ENCODE measurements around the gene RIOK3.
"Not testable (repeated sequence)": the region's sequence is repeated elsewhere in the genome, so short reads cannot be mapped to it uniquely, and the experiment has no call there.

Gene RIOK3

GRCh38 chr18:23451491-23451890, 1.6 kb upstream of the RIOK3 start:
- no peak for DNase-seq (ENCODE audit: low read depth)

DNA sequence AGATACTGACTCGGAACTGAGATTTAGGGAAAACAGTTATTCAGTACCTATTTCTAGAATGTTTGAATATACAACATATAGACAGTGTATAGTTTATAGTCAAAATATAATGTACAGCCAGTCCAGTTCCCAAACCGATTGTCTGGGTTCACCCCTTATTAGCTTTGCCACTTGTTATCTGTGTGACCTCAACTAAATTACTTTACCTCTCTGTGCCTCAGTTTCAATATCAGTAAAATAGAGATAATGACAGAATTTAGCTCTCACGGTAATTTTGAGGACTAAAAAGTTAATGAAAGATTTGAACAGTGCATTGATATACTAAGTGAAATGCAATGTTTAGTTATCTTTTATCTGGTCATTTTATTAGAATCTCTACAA, 750 bp upstream of the RIOK3 start:
- no peak for DNase-seq (ENCODE audit: low read depth)

DNA sequence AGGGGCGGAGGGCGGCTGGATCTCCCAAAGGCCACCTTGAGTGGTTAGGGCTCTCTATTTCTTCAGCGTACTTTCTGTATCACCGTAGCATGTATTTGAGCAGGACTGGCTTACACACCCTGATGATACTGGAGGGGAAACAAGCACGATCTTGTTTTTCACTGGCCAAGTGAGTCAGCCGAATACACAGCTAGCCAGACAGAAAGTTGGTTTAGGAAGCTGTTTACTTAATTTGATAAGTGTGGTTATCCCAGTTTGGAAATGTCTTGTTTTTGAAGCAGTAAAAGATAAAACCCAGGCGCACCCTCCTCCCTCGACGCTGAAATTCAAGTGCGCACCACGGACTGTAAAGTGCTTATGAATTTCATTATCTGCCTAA, 582 bp downstream of the RIOK3 start:
- DNase-seq (ENCODE audit: low read depth) = no peak

DNA sequence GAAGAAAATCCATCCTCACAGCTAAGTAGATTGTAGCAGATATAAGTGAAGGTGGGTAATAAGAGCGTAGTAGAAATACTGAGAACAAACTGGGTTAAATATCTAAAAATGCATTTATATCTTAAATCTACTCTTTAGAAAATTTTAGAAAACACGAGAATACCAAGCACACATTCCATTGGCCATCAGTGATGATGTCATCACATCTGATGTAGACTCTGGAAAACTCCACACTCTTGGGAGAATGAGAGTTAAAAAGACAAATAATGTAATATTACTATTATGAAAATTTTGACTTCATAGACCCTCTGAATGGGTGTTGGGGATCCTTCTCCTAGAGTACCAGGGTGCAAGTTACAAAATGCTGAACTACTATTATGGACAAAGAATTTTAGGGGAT, 3.7 kb downstream of the RIOK3 start:
- DNase-seq (ENCODE audit: low read depth) = no peak

DNA sequence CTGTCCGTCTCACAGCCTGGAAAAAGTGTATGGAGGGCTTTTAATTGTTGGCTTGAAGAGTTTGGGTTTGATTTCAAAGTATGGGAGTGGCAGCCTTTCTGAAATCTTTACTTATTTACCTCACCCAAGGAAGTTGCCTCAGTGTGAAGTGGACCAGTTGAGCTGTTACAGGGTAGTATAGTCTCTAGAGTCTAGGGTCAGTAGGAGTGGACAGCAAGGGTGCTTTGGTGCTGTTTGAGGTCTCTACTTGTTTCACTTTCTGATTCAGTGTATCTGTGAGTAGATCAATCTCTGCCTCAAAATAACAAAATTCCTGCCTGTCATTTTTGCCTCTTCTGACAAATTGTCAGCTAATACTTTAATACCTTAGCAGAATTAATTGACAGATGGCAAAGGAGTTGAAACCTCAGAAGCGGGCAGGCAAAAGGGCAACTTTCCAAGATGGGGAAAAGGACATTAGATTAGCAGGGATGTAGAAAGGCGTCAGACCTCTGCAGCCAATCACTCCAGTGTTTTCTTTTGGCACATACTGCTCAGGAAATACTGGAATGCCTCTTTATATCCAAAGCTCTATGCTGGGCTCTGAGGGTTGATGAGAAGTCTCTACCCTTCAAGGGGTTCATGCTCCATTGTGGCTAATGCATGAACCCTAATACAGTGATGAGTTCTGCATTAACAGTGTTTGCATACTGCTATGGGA, 5.9 kb downstream of the RIOK3 start:
- DNase-seq (ENCODE audit: low read depth) = no peak

DNA sequence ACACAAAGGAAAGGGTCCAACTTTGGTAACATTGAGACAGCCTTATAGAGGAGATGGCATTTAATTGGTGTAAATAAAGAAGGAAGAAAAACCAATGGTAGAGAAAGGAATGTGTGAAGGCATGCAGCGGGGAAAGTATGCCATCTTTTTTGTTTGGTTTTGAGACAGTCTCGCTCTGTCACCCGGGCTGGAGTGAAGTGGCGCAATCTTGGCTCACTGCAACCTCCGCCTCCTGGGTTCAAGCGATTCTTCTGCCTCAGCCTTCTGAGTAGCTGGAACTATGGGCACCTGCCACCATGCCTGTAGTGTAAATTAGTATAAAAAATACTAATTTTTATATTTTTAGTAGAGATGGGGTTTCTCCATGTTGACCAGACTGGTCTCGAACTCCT, 6.4 kb downstream of the RIOK3 start:
- no peak for DNase-seq (ENCODE audit: low read depth)

GRCh38 chr18:23460285-23461273, 7.5 kb downstream of the RIOK3 start:
- DNase-seq (ENCODE audit: low read depth) = no peak

- DNase-seq (ENCODE audit: low read depth) = no peak
Measured at GRCh38 chr18:23462876-23463275, 9.8 kb downstream of the RIOK3 start.

GRCh38 chr18:23468753-23469459, 15.8 kb downstream of the RIOK3 start:
- DNase-seq (ENCODE audit: low read depth) = no peak

- no peak for DNase-seq (ENCODE audit: low read depth)
Measured at GRCh38 chr18:23470620-23471387, 17.7 kb downstream of the RIOK3 start.

- no peak for DNase-seq (ENCODE audit: low read depth)
Measured at GRCh38 chr18:23471486-23471885, 18.4 kb downstream of the RIOK3 start.

- DNase-seq (ENCODE audit: low read depth) = no peak
Measured at GRCh38 chr18:23479829-23480505, 26.9 kb downstream of the RIOK3 start.

GRCh38 chr18:23484561-23485182, 31.6 kb downstream of the RIOK3 start:
- no peak for DNase-seq (ENCODE audit: low read depth)

DNA sequence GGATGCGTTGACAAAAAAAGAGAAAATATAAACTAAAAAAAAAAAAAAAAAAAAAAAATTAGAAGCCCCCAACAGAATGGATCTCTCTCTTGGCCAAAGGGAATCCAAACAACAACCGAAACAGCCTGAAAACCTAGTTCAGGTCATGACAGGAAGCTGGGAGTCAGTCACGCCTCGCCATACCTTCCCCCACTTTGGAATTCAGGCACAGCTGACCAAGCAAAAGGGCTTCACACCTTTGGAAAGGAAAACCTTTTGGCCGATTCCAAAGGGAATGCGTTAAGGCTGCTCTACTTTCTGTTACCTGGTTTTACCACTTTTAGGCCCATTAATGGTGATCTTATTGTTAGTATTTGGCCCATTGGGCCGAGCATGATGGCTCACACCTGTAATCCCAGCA, 32.3 kb downstream of the RIOK3 start:
- DNase-seq (ENCODE audit: low read depth) = no peak

- DNase-seq (ENCODE audit: low read depth) = no peak
Measured at GRCh38 chr18:23487738-23488570, 34.9 kb downstream of the RIOK3 start.

DNA sequence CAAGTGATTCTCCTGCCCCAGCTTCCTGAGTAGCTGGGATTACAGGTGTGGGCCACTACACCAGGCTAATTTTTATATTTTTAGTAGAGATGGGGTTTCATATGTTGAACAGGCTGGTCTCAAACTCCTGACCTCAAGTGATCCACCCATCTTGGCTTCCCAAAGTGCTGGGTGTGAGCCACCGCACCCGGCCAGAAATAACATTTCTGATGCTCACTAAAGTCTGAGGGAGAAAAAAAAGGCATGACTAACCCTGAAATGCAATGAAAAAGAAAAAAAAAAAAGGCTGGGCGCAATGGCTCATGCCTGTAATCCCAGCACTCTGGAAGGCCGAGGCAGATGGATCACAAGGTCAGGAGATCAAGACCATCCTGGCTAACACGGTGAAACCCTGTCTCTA, 36.5 kb downstream of the RIOK3 start:
- not testable (repeated sequence) for DNase-seq (ENCODE audit: low read depth)

GRCh38 chr18:23493654-23494053, 40.6 kb downstream of the RIOK3 start:
- DNase-seq (ENCODE audit: low read depth) = no peak

GRCh38 chr18:23494992-23495391, 41.9 kb downstream of the RIOK3 start:
- DNase-seq (ENCODE audit: low read depth) = no peak

DNA sequence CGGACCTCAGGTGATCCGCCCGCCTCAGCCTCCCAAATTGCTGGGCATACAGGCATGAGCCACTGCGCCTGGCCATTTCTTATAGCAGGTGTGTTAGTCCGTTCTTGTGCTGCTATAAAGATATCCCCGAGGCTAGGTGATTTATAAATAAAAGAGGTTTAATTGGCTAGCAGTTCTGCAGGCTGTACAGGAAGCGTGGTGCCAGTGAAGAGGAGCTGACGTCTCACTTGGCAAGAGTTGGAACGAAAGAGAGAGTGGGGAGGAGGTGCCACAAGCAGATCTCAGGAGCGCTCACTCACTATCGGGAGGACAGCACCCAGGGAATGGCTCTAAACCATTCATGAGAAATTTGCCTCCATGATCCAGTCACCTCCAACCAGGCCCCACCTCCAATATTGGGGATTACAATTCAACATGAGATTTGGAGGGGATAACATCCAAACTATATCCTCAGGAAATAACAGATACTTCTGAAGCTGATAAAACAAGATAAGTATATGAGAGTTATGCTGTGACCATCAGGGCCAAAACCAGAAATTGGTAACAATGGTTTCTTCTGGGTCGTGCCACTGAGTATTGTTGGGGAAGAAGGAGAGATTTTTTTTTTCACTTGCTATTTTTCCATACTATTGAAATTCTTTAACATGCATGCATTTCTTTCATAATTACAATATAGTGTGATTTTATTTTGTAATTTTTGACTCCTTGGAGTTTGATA, 42.8 kb downstream of the RIOK3 start:
- no peak for DNase-seq (ENCODE audit: low read depth)
